Body of pancreas (tissue), 4 donors: ENCODE data around the gene SNAP25. TPM values are rescaled to one million over a fixed set of nuclear protein-coding genes. Genes with fewer than 3 reads are reported as not detected.

ENCODE experiments used
- ATAC-seq: fragments of 150-250 bp; one replicate; pipeline ENCODE4 v1.9.1; 2016
- DNase-seq, 4 donors: peaks; one replicate each; pipeline ENCODE4 v3.0.0-alpha.2; 2019
- H3K27ac ChIP-seq, 4 donors: fragments of 200-600 bp; sonication (generic); 1 replicate in 3 of 4; 2 replicates in 1 of 4; pipeline versions ENCODE4 v1.5.1 to v1.6.1; 2016 to 2019; ENCODE audit warnings: mild to moderate bottlenecking in 1 of 4, mixed read lengths in 1 of 4, moderate library complexity in 1 of 4
- H3K27me3 ChIP-seq, 2 donors: fragments of 200-600 bp; sonication (generic); one replicate each; pipeline ENCODE4 v1.6.0; 2016; ENCODE audit warnings: mild to moderate bottlenecking in 1 of 2
- H3K36me3 ChIP-seq, 2 donors: fragments of 200-600 bp; sonication (generic); replicated peaks in 1 of 2; 2 replicates each; pipeline ENCODE4 v1.5.1; 2016; ENCODE audit warnings: low read depth in 2 of 2; ENCODE audit not compliant: insufficient read depth in 1 of 2
- H3K4me1 ChIP-seq: fragments of 200-600 bp; sonication (generic); one replicate; pipeline ENCODE4 v1.6.0; 2016
- H3K4me3 ChIP-seq, 2 donors: fragments of 200-600 bp; sonication (generic); 1 replicate in 1 of 2; 2 replicates in 1 of 2; pipeline ENCODE4 v1.5.1; 2016 to 2019
- H3K9me3 ChIP-seq, 3 donors: fragments of 200-600 bp; sonication (generic); 1 replicate in 2 of 3; 2 replicates in 1 of 3; pipeline ENCODE4 v1.5.1; 2016
- POLR2A ChIP-seq, 3 donors: fragments of 450-650 bp; IDR thresholded peaks; one replicate each; pipeline ENCODE4 v1.6.1; 2016; ENCODE audit warnings: antibody characterized with exemption in 3 of 3, mild to moderate bottlenecking in 2 of 3
- WGBS, 2 donors: methylation state at CpG; one replicate each; pipeline ENCODE4 v1.1.5; 2017; 5-methylcytosine and 5-hydroxymethylcytosine counted together
- intact Hi-C: fragments of 100-400 bp; cut with DNase I; formaldehyde crosslinking; loops from one replicate; pipeline ENCODE4 v1.15.1; 2023
- total RNA-seq, 2 donors: library from RNA; depleted of rRNA; stranded (reverse); fragments of >200 nt; gene quantifications; one replicate each; pipeline ENCODE4 v1.1.0, GENCODE V29; 2016
- TF ChIP-seq, protein P1 (sequence below), 7 experiments: fragments of 450-650 bp in 4 of 7; fragments of 200-600 bp in 3 of 7; sonication (generic) in 3 of 7; IDR thresholded peaks; one replicate each; pipeline ENCODE4 v1.5.1; 2016 to 2019; ENCODE audit warnings: antibody characterized with exemption in 7 of 7

SNAP25 gene
- total RNA-seq, 2 donors from 2014 or later, result 3.4 to 10.9 TPM

DNA sequence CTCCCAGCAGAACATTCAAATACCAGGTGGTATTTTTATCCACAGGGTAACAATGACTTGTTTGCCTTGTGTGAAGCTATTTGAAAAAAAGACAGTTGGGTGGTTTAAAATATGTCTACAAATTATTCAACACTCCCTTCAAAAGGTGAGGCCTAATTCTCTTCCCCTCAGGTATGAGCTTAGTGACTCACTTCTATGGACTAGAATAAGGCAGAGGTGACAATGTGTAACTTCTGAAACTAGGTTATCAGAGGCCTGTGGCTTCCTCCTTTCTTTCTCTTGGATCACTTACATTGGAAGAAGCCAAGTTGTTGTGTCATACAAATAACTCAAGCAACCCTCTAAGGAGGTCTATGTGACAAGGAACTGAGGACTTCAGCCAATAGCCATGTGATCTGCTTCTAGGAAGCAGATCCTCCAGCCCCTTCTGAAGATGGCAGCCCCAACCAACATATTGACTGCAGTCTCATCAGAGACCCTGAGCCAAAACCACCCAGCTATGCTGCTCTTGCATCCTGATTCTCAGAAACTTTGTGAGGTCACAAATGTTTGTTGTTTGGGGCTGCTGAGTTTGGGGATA, 102.6 kb downstream of the SNAP25 start:
- TF ChIP-seq POLR2A (IDR thresholded peaks at IDR 0.05), result no peak
- TF ChIP-seq, protein P1, sequence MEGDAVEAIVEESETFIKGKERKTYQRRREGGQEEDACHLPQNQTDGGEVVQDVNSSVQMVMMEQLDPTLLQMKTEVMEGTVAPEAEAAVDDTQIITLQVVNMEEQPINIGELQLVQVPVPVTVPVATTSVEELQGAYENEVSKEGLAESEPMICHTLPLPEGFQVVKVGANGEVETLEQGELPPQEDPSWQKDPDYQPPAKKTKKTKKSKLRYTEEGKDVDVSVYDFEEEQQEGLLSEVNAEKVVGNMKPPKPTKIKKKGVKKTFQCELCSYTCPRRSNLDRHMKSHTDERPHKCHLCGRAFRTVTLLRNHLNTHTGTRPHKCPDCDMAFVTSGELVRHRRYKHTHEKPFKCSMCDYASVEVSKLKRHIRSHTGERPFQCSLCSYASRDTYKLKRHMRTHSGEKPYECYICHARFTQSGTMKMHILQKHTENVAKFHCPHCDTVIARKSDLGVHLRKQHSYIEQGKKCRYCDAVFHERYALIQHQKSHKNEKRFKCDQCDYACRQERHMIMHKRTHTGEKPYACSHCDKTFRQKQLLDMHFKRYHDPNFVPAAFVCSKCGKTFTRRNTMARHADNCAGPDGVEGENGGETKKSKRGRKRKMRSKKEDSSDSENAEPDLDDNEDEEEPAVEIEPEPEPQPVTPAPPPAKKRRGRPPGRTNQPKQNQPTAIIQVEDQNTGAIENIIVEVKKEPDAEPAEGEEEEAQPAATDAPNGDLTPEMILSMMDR (IDR thresholded peaks at IDR 0.05), result no peak
- H3K4me3 ChIP-seq, result no peak overlapping the region
- no peaks in the 10 kb centered on the region for H3K27me3 ChIP-seq
- H3K4me1 ChIP-seq, result no peaks in the 10 kb centered on the region
- no peak overlapping the region for H3K27ac ChIP-seq
- no peak for DNase-seq
- H3K36me3 ChIP-seq, result no peaks in the 10 kb centered on the region
- no peak for ATAC-seq
- H3K9me3 ChIP-seq, result no peaks in the 10 kb centered on the region
- intact Hi-C loops, result no loop called here

DNA sequence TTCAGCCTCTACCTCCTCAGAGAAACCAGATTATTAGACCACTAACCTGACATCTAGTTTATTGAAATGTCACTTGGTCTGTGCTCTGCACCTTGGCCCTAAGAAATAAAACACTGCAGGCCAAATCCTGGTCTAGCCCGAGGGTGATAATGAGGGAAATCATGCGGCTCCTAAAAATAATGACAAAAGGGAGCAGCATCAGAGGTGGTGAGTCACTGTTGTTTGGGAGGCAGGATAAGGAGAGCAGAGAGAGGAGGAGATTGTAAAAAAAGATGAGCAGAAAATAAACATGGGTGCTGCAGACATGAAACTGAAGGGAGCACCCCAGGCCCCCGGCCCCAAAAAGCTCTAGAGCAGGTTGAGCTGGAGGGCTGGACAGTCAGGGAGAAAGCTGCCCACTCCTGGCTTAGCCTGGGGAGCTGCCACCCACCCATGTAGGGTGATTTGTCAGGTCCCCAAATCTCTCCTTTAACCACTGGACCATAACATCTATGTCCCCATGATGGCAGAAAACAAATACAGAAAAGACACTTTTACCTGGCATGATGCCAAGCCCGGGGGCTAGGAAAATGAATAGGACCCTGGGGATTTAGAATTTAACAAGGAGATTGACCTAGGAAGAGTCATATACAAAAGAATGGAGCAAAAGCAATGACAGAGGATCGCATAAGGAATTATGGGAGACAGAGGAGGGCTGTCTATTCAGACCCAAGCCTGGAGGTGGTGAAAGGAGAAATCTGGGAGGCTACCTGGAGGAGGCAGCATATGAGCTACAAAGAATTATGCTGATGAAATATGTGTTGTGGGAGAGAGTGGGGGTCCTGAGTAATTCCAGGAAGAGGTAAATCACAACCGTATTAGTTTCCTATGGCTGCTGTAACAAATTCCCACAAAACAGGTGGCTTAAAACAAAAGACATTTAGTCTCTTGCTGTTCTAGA, 103.7 kb downstream of the SNAP25 start:
- intact Hi-C loops, result no loop called here
- no peak for TF ChIP-seq POLR2A (IDR thresholded peaks at IDR 0.05)
- TF ChIP-seq, protein P1 (IDR thresholded peaks at IDR 0.05), result no peak
- Histone ChIP-seq H3K27me3 (no peaks in the 10 kb centered on the region), H3K36me3 (no peaks in the 10 kb centered on the region), H3K9me3 (no peaks in the 10 kb centered on the region), H3K27ac (no peak overlapping the region), H3K4me3 (no peak overlapping the region), H3K4me1 (no peaks in the 10 kb centered on the region)
- 61 to 62% methylated on average over 6 of the region's 6 CpGs for WGBS, 2 donors
- ATAC-seq (no peak), DNase-seq (no peak)

DNA sequence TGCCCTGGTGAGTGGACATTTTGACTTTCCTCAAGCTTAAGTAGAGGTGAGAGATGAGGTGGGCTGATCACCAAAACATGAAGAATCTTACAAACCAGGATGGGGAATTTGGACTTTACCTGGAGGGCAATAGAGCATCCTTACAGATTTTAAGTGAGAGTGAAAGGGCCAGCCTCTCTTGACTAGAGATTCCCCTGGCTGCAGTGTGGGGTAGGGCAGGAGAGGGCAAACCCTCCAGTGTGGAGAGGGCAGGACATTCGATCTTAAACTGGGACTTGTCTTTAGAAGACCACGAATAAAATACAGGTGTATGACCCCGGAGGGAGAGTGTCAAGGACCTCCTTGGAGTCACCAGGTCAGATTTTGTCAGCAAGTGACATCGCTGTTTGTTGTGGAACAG, 105.1 kb downstream of the SNAP25 start:
- WGBS, 2 donors, result 79 to 80% methylated on average over 4 of the region's 4 CpGs

GRCh38 chr20:10324198-10324847, 105.7 kb downstream of the SNAP25 start:
- Histone ChIP-seq H3K9me3 (no peaks in the 10 kb centered on the region), H3K4me3 (no peak overlapping the region), H3K36me3 (no peaks in the 10 kb centered on the region), H3K27me3 (no peaks in the 10 kb centered on the region), H3K4me1 (no peaks in the 10 kb centered on the region), H3K27ac (no peak overlapping the region)
- ATAC-seq (no peak), DNase-seq (no peak)
- intact Hi-C loops, result no loop called here
- WGBS, 2 donors, result 62 to 69% methylated on average over 8 of the region's 8 CpGs
- TF ChIP-seq POLR2A (IDR thresholded peaks at IDR 0.05), result no peak
- TF ChIP-seq, protein P1 (IDR thresholded peaks at IDR 0.05), result no peak

More for the DNA sequence above, 105.1 kb downstream of the SNAP25 start:
- Histone ChIP-seq H3K27ac (no peak overlapping the region), H3K4me1 (no peaks in the 10 kb centered on the region), H3K36me3 (no peaks in the 10 kb centered on the region), H3K27me3 (no peaks in the 10 kb centered on the region), H3K4me3 (no peak overlapping the region), H3K9me3 (no peaks in the 10 kb centered on the region)
- ATAC-seq (no peak), DNase-seq (no peak)
- intact Hi-C loops, result no loop called here
- no peak for TF ChIP-seq POLR2A (IDR thresholded peaks at IDR 0.05)
- TF ChIP-seq, protein P1 (IDR thresholded peaks at IDR 0.05), result no peak
